HG03575 (cell line): ENCODE measurements around the gene CCND1.

ENCODE experiments used
- ATAC-seq: cut with Tn5 transposase; IDR thresholded peaks from one replicate; pipeline ENCODE4 v1.9.1; 2021; ENCODE audit not compliant: unreplicated experiment, insufficient number of reproducible peaks, low FRiP score; ENCODE audit errors: extremely low read depth

Gene CCND1

DNA sequence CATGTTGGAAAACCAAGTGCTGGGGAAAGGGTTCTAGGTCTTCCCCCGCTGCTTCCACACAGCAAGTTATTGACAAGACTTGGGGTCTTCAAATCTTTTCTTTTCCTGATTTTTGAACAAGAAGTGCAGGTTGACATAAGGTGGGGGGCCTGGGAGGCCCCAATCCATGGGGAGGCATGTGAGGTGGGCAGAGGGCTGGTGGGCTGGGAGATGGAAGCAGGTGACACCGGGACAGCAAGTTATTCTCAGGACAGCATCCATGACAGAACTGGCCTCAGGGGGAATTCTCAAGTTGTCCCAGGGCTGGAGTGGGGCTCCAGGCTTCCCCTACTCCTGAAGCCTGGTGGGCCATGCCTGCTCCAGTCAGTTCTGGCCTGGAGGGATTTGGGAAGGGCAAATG lies 57.4 kb downstream of the CCND1 start:
- ATAC-seq = no peak

DNA sequence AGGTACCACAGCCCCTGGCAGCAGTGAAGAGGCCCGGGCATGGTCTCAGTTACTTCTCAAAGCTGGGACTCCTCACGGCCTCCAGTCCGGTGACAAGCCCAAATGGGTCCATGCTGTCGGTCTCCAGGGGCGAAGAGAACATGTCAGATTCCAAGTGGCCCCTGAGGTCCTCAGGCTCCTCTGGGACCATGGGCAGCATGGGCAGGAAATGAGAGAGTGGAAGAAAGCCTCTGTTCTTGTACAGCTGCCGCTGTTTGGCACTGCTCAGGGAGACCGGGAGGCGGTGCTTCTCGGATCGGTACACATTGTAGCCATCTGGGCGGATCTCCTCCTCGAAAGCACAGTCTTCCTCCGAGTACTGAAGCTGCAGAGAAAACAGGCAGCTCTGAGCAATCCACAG lies 58.3 kb downstream of the CCND1 start:
- ATAC-seq = no peak

DNA sequence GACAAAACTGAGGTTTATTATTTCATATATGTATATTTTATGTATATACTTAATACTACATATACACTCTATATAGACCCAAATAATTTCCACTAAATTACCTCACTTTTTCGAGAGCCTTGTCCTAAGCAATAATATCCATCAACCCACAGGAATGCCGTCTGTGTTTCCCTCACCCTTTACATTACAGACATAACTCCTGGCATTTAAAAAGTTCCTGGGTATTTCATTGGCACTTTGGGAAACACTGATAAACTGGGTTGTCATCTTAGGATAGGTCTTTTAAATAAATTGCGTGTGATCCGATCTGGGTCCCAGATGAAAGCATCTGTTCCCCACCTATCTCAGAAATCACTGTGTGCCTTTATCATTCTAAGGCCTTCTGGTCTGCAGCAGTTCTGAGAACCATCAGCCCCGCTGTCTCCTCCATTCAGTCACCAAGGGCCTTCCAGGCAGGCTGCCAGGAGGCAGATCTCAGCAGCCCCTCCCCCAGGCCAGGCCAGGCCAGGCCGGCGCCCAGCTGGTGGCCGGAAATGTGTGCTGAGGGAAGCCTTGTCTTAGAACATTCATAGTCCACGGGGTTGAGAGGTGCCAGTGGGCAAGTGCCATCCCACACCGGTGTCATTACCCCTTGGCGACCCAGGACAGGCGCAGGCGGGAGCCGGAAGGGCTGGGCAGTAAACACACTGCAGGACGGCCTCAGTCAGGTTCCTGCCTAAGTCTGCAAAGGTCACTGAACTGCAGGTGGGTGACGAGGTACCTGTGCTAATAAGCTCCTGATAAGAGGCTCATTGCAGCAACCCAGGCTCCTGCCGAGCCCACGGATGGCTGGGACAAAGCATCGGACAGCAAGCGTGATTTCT lies 59.6 kb downstream of the CCND1 start:
- ATAC-seq = no peak

DNA sequence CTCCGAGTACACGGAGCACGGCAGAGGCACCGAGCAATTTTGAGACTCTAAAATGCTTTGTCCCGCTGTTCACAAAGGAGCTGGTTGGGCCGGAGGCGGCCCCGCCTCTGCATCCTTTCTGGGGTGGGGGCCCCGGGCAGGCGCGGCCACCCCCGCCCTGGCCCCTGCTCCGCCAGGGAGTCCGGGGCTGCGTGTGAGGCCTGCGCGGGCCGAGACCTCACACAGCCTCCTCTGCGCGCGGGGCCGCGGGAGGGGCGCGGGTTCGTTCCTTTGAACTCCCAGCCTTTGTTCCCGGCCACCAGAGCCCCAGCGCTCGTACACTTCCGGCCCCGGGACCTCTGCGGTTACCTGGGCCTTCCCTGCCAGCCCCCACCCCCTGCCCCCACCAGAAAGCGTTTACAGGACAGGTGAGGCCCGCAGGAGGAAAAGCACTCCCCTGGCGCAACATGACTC lies 61.3 kb downstream of the CCND1 start:
- no peak for ATAC-seq

DNA sequence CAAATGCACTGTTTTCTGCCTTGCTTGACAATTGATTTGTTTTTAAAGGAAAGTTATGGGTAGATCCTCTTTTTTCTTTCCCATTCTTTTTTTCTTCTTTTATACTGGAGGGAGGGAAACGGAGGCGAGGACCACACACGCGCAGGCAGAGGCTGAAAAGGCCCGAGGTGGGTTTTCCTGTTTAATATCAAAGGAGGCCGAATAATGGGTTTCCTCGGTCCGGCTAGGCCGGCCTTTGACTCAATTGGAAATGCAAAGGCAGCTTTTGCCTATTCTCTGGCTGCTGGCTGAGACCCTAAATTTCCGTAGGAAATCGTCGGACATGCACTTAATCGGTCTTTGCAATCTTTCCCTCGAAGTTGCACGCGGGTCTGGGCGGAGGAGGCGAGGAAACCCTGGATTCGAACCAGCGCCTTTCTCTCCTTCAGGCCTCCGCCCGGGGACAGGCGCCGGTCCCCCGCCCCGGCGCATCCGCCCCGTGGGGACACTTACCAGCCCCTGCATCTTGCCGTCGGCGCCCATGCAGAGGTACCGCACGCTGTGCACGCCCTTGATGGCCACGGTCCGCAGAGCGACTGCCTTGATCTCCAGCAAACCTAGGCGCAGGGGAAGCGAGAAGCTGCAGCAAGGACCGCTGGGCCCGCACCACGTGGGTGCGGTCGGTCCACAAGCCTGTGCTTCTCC lies 62.0 kb downstream of the CCND1 start:
- ATAC-seq = no peak

DNA sequence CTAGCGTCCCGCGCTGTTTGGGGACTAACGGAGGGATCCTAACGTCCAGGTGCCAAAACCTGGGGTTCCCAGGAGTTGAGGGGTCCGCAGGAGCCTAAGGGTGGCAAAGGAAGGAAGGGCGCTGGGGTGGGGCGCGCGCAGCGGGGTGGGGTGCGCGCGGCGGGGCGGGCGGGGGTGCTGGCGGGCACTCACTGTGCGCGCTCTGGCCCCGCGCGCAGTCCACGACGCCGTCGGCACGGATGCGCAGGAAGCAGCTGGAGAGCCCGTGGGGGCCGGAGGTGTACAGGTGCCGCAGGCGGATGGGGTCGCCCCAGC lies 62.5 kb downstream of the CCND1 start:
- ATAC-seq = no peak
